HG03039 (cell line): ENCODE results near the gene RANBP3.
"Not testable (repeated sequence)": the region's sequence is repeated elsewhere in the genome, so short reads cannot be mapped to it uniquely, and the experiment has no call there.

Experiments used
- ATAC-seq: cut with Tn5 transposase; IDR thresholded peaks from one replicate; pipeline ENCODE4 v1.9.1; 2021; ENCODE audit warnings: mild to moderate bottlenecking, moderate library complexity; ENCODE audit not compliant: unreplicated experiment

Gene RANBP3

GRCh38 chr19:5977785-5978605 lies at the start of gene RANBP3:
RANBP3 (minus strand) TSS chr19:5978140; CDS start chr19:5978082, 58 bp downstream.
- ATAC-seq = peak; percentile 80

- no peak for ATAC-seq
These were observed 48.7 kb upstream of the RANBP3 start for GRCh38 chr19:6026390-6027227.

GRCh38 chr19:6024756-6025155 lies 46.8 kb upstream of the RANBP3 start:
- ATAC-seq = not testable (repeated sequence)

GRCh38 chr19:6023936-6024335 lies 46.0 kb upstream of the RANBP3 start:
- ATAC-seq = no peak

GRCh38 chr19:6023085-6023682 lies 45.2 kb upstream of the RANBP3 start:
- no peak for ATAC-seq

GRCh38 chr19:6022570-6023064 lies 44.7 kb upstream of the RANBP3 start:
- no peak for ATAC-seq

- no peak for ATAC-seq
These were observed 44.1 kb upstream of the RANBP3 start for GRCh38 chr19:6021878-6022569.

GRCh38 chr19:6020972-6021805 lies 43.2 kb upstream of the RANBP3 start:
- no peak for ATAC-seq

- no peak for ATAC-seq
These were observed 42.4 kb upstream of the RANBP3 start for GRCh38 chr19:6020166-6020882.

- no peak for ATAC-seq
These were observed 40.8 kb upstream of the RANBP3 start for GRCh38 chr19:6018786-6019185.

GRCh38 chr19:6017576-6017975 lies 39.6 kb upstream of the RANBP3 start:
- no peak for ATAC-seq

GRCh38 chr19:6015841-6016545 lies 38.1 kb upstream of the RANBP3 start:
- ATAC-seq = no peak

GRCh38 chr19:6014551-6015135 lies 36.7 kb upstream of the RANBP3 start:
- no peak for ATAC-seq

GRCh38 chr19:6012426-6013170 lies 34.7 kb upstream of the RANBP3 start:
- no peak for ATAC-seq

- ATAC-seq = no peak
These were observed 33.9 kb upstream of the RANBP3 start for GRCh38 chr19:6011794-6012193.

GRCh38 chr19:6011206-6011605 lies 33.3 kb upstream of the RANBP3 start:
- ATAC-seq = no peak

- no peak for ATAC-seq
These were observed 32.2 kb upstream of the RANBP3 start for GRCh38 chr19:6010107-6010506.

GRCh38 chr19:6007866-6008265 lies 29.9 kb upstream of the RANBP3 start:
- ATAC-seq = no peak
